MCF 10A (cell line): ENCODE data around the gene GON7. TPM values are rescaled to one million over a fixed set of nuclear protein-coding genes. Genes with fewer than 3 reads are reported as not detected.
A peak's percentile ranks its signal among the peaks of the same experiment; 100 is the strongest.
"Not testable (repeated sequence)": the region's sequence is repeated elsewhere in the genome, so short reads cannot be mapped to it uniquely, and the experiment has no call there.

Source experiments
- BruUV-seq: library from RNA; stranded (reverse); fragments of 400-500 nt; replicated peaks from 2 replicates; lab custom pipeline; 2021; lab: Mats Ljungman, UMichigan
- CTCF ChIA-PET: fragments of 300-600 bp; sonication (Branson Sonifier 250); formaldehyde crosslinking; extraction: SDS; loops from one replicate; lab custom pipeline; 2021; ENCODE audit warnings: antibody characterized with exemption, inconsistent platforms; lab: Yijun Ruan, JAX
- POLR2A ChIA-PET: fragments of 300-600, 350-650 bp; sonication (Branson Sonifier 250); formaldehyde crosslinking; extraction: SDS; loops from one replicate; lab custom pipeline; 2020; ENCODE audit warnings: antibody characterized with exemption, inconsistent platforms; lab: Yijun Ruan, JAX
- DNase-seq: peaks from one replicate; pipeline ENCODE4 v3.0.0-alpha.2; 2018; ENCODE audit not compliant: unreplicated experiment
- H3K27ac Mint-ChIP-seq: one replicate; pipeline ENCODE4 v1.8.0; 2022; ENCODE audit warnings: mild to moderate bottlenecking, low read depth, mixed read lengths; ENCODE audit not compliant: unreplicated experiment
- H3K27me3 Mint-ChIP-seq: one replicate; pipeline ENCODE4 v1.8.0; 2022; ENCODE audit warnings: mixed read lengths; ENCODE audit not compliant: insufficient read depth, unreplicated experiment
- H3K36me3 Mint-ChIP-seq: one replicate; pipeline ENCODE4 v1.8.0; 2022; ENCODE audit warnings: mild to moderate bottlenecking, moderate library complexity, mixed read lengths; ENCODE audit not compliant: insufficient read depth, unreplicated experiment
- H3K4me1 Mint-ChIP-seq: one replicate; pipeline ENCODE4 v1.8.0; 2022; ENCODE audit warnings: mixed read lengths; ENCODE audit not compliant: insufficient read depth, unreplicated experiment
- H3K4me3 Mint-ChIP-seq: one replicate; pipeline ENCODE4 v1.8.0; 2022; ENCODE audit warnings: mild to moderate bottlenecking, moderate library complexity, mixed read lengths; ENCODE audit not compliant: unreplicated experiment
- H3K9me3 Mint-ChIP-seq: one replicate; pipeline ENCODE4 v1.8.0; 2022; ENCODE audit warnings: mixed read lengths; ENCODE audit not compliant: unreplicated experiment
- CTCF ChIP-seq: fragments of 200-600 bp; IDR thresholded peaks from one replicate; pipeline ENCODE4 v1.8.0; 2022; ENCODE audit warnings: antibody characterized with exemption, mild to moderate bottlenecking; ENCODE audit not compliant: unreplicated experiment
- intact Hi-C: fragments of 100-400 bp; cut with micrococcal nuclease; formaldehyde crosslinking; loops from 2 replicates; pipeline ENCODE4 v1.14.1; 2022
- total RNA-seq: library from RNA; stranded (reverse); gene quantifications from 2 replicates; pipeline ENCODE4 v1.2.3, GENCODE V29; 2022

Gene GON7
- total RNA-seq, 1 experiment from 2014 or later, result 9.9 TPM

DNA sequence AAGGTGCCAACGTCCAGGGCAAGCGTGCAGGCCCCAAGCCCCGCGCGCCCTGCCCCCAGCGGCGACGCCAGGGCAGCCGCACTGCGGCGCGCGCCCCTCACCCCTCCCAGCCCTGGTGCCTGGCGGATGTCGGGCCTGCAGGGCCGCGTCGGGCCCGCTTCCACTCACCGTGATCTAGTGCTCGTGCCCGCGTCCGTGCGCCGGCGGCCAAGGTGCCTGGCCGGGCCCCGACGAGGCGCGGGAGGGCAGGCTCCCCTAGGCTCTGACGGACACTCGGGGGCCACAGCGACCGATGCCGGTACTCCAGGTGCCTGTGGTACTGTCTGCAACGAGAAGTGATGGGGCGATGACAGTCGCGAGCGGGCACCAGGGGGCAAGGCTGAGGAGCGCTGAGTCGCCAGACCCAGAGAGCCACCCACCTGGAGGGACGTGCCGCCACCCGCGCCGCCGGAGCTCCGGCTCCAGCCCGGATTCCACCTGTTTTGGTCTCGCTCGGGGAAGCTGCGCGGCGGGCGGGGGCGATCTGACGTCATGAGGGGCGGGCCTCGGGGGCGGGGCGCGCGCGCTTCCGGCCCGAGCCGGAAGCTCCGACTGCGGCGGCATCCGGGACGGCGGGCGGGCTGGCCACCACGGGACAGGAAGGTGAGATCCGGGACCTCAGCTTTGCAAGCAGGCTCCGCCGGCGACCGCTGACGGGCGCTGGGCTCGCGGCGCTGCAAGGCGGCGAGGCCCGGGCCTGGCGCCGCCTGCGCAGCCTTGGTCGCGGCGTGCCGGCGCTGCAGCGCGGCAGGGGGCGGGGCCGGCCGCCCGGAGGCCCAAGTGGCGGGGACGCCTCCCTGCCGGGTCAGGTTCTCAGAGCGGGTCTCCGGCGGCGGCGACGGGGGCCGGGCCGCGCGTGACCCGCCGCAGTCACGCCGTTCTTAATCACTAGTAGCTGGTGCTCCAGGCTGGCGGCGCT lies 22.2 kb downstream of the GON7 start, which contains the start of the genes LYSET and MOAP1:
LYSET (plus strand) TSS at position 927 of the 958 bp plus-strand sequence. CDS start 89 bp downstream, outside the sequence.
MOAP1 (minus strand) TSS at position 507 of the 958 bp plus-strand sequence. CDS start 655 bp downstream, outside the sequence.
- H3K27ac Mint-ChIP-seq, result peak within 1 kb of the TSS; percentile 84
- no peak for TF ChIP-seq CTCF
- H3K36me3 Mint-ChIP-seq, result peaks cover 6% of the 10 kb centered on the region
- BruUV-seq, result no TSS peak
- peaks cover 15% of the 10 kb centered on the region for H3K4me1 Mint-ChIP-seq
- DNase-seq, result peak; percentile 79
- H3K4me3 Mint-ChIP-seq, result peak within 1 kb of the TSS; percentile 88
- intact Hi-C loops, result loop anchor here (2.0 kb wide), 1 partner anchor 22 kb away; the partner anchor contains the start of genes GON7 and UBR7
- no peaks in the 10 kb centered on the region for H3K27me3 Mint-ChIP-seq
- no peaks in the 10 kb centered on the region for H3K9me3 Mint-ChIP-seq
- ChIA-PET POLR2A (interaction anchor here (0.6 to 4.3 kb wide), 24 partner anchors 9 to 1063 kb away, joined by 3 to 77 read pairs (median 4); partner anchors contain the start of genes CPSF2, GON7, NDUFB1 and UBR7), CTCF (interaction anchor here (0.6 to 3.0 kb wide), 12 partner anchors 8 to 108 kb away, joined by 3 to 15 read pairs (median 4); no protein-coding TSS in a partner anchor)

DNA sequence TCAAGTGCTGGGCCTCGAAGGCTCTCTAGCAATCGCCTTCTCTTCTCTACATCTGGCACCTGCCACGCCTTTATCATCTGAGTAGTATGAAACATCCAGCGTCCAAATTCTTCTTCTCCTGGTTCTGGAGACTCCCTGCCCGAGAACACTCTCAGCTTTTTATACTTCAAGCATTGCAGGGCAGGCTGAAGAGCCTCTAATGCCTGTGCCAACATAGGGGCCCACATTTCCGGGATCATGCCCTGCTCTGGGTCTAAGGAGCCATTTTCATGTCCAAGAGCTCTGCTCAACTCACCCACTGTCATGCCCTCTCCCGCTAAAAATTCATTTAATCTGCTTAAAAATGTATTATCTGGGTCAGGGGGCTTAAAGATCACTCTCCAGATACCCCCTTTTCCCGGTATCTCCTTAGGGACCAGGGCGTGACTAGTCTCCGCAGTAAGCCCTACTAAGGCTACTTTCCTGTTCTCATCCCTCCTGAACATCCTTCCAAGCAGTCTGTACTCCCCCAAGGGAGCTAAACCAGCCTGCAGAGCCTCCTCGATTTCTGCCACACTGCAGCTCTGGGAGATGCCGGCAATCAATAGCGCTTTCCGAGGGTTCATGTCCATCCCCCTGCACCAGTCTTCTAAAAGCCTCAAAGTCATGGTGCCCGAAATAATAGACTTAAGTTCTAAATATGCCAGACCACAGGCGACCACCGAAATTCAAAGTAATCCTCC lies 23.1 kb downstream of the GON7 start:
- intact Hi-C loops, result loop anchor here (2.0 kb wide), 1 partner anchor 23 kb away; the partner anchor contains the start of genes GON7 and UBR7
- Mint-ChIP-seq H3K27ac (peak overlapping the region; percentile 84), H3K4me1 (peaks cover 15% of the 10 kb centered on the region), H3K9me3 (no peaks in the 10 kb centered on the region), H3K36me3 (peaks cover 6% of the 10 kb centered on the region), H3K27me3 (no peaks in the 10 kb centered on the region), H3K4me3 (peak overlapping the region; percentile 88)
- no peak for DNase-seq
- CTCF ChIA-PET, result interaction anchor here (0.6 to 3.0 kb wide), 8 partner anchors 9 to 70 kb away, joined by 3 to 15 read pairs (median 4); partner anchors contain the start of genes GON7 and UBR7
- POLR2A ChIA-PET, result interaction anchor here (0.7 to 4.3 kb wide), 10 partner anchors 9 to 383 kb away, joined by 3 to 77 read pairs (median 14); partner anchors contain the start of genes GON7 and UBR7
- TSS peak; percentile 60 for BruUV-seq
- no peak for TF ChIP-seq CTCF

GRCh38 chr14:93175492-93175891 lies 31.4 kb downstream of the GON7 start:
- H3K36me3 Mint-ChIP-seq, result no peaks in the 10 kb centered on the region
- no peak overlapping the region for H3K4me3 Mint-ChIP-seq
- POLR2A ChIA-PET, result interaction anchor here (3.0 kb wide), 1 partner anchor 9 kb away, joined by 13 read pairs; the partner anchor contains the start of genes LYSET and MOAP1
- no peaks in the 10 kb centered on the region for H3K27me3 Mint-ChIP-seq
- CTCF ChIA-PET, result interaction anchor here (0.6 to 8.0 kb wide), 11 partner anchors 8 to 295 kb away, joined by 3 to 61 read pairs (median 5); partner anchors contain the start of genes ITPK1, LYSET and MOAP1
- no TSS peak for BruUV-seq
- H3K4me1 Mint-ChIP-seq, result no peaks in the 10 kb centered on the region
- no peak for DNase-seq
- H3K27ac Mint-ChIP-seq, result no peak overlapping the region
- intact Hi-C loops, result loop anchor here (5.0 kb wide), 1 partner anchor 293 kb away; no protein-coding TSS in a partner anchor
- no peak for TF ChIP-seq CTCF
- no peaks in the 10 kb centered on the region for H3K9me3 Mint-ChIP-seq

DNA sequence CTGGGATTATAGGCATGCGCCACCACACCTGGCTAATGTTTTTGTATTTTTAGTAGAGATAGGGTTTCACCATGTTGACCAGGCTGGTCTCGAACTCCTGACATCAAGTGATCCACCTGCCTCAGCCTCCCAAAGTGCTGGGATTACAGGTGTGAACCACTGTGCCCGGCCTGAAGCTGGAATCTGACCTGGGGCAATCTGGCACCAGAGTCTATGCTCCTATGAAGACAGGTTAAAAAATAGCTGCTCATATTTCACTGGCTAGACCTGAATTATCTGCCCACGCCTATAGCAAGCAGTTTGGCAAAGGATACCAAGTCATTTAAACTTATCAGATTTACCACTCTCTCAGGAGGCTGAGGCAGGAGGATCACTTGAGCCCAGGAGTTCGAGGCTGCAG lies 32.1 kb downstream of the GON7 start:
- ChIA-PET POLR2A (interaction anchor here (0.5 to 3.0 kb wide), 3 partner anchors 9 to 327 kb away, joined by 3 to 13 read pairs (median 3); partner anchors contain the start of genes LYSET and MOAP1), CTCF (interaction anchor here (0.5 to 8.0 kb wide), 8 partner anchors 10 to 257 kb away, joined by 3 to 61 read pairs (median 5); partner anchors contain the start of genes ITPK1, LYSET and MOAP1)
- not testable (repeated sequence) for H3K9me3 Mint-ChIP-seq, H3K27me3 Mint-ChIP-seq, H3K36me3 Mint-ChIP-seq, H3K27ac Mint-ChIP-seq, BruUV-seq, H3K4me1 Mint-ChIP-seq, H3K4me3 Mint-ChIP-seq
- peak; percentile 45 for DNase-seq
- intact Hi-C loops, result loop anchor here (5.0 kb wide), 1 partner anchor 292 kb away; no protein-coding TSS in a partner anchor
